ENCODE results near the gene SNX25.
"Not testable (repeated sequence)": the region's sequence is repeated elsewhere in the genome, so short reads cannot be mapped to it uniquely, and the experiment has no call there.

Gene SNX25

DNA sequence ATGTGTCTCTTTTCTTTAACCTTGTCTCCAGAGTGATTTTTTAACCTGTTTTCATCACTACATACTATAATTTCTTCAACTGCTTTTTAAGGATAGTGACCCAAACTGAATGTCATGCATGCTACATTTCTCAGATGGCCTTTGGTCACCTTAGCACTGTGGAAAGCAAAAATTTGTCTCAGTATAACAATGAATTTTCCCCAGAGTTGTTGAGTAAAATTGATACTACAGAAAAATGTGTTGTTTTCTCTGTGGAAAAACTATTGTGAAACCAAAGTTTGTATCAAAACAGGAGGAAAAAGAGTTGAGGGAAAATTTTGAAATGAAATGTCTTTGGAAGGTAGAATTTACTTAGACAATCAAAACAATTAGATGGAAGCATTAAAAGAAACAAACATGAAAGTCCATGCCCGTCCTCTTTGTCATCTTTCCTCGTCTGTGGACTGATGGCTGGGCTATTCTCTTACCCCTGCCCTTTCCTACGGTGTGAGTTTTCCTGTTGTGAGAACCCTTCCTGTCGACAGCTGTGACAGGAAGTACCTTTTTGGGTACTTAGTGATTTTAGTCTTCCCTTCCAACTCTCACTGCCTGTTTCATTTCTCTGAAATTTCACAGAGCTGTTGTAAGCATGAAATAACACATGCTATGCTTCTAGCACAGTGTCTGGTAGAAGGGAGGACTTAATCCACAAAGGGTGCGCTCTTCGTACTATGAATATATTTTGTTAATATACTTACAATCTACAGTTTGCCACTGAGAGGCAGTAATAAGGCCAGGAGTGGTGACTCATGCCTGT is 135.5 kb downstream of the SNX25 start:
- DNase-seq (ENCODE audit: low spot score): peak; percentile 74

DNA sequence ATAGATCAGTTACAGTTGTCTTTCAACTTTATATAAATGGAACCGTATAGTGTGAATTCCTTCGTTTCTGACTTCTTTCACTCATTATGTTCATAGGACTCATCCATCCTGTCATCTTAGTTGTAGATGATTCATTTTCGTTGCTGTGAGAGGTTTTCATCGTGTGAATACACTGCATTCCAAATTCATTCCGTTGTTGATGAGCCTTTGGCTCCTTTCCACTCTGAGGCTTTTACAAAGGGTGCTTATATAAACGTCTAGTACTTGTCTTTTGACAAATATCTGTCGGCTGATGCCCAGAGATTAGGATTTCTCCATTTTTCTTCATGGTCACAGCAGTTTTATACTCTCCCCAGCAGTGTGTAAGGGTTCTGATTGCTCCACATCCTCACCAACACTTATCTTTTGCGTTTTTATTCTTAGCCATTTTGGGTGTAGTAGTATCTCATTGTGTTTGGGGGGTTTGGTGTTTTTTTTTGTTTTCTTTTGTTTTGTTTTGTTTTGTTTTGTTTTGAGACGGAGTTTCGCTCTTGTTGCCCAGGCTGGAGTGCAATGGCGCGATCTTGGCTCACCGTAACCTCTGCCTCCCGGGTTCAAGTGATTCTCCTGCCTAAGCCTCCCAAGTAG is 137.7 kb downstream of the SNX25 start:
- no peak for DNase-seq (ENCODE audit: low spot score)

- no peak for DNase-seq (ENCODE audit: low spot score)
Measured at GRCh38 chr4:185351691-185352090, 142.3 kb downstream of the SNX25 start.

- DNase-seq (ENCODE audit: low spot score): no peak
Measured at GRCh38 chr4:185352202-185352601, 142.8 kb downstream of the SNX25 start.

DNA sequence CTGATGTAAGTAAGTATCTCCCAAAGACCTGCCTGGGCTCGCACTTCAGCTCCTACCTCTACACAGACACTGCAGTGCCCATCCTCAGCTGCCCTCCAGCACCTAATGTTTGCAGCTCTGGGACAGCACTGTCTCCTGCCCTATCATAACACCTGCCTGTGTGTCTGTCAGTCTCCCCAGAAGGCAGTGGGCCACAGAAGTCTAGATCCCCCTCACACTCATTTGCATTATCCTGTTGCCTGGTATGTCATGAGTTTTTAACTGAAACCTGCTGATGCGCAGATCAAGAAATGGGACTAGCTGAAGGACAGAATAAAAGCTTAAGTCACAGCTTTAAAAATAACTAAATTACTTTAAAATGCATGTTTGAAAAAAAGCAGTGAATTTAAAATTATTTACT is 143.3 kb downstream of the SNX25 start:
- DNase-seq (ENCODE audit: low spot score): no peak

DNA sequence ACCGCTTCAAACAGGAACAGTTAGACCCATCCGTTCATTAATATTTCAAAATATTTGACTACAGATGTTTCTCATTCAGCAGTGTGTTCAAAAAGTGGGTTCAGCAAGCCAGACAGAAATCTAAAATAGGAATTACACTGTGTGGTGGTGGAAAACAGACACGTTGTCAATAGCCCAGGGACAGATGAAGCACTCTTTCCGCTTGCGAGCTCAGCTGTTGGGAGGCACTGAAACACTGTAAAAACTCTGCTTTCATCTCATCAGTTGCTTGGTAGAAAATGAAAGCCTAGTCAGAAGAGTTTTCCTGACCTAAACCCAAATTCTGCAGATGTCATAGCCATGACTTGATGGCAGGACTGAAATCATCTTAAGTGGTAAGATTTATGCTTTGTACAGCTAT is 147.8 kb downstream of the SNX25 start:
- DNase-seq (ENCODE audit: low spot score): no peak

- DNase-seq (ENCODE audit: low spot score): no peak
Measured at GRCh38 chr4:185357733-185358440, 148.5 kb downstream of the SNX25 start.

DNA sequence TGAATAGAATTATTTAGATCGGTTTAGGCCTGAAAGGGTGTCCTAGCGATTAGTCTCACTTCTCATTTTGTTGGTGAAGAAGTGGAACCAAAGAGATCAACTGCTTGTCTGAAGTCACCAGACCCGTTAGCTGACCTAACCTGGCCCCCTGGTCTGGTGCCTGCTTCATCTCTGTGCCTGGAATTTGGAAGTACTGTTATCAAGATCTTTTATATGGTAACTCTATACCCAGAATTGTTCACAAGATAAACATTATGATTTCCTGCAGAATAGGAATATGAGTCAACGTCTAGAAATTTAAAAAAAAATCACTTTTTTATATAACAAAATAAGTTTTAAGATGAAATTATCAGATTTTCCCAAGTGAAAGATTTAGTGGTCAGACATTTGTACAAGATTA is 149.1 kb downstream of the SNX25 start:
- peak; percentile 26 for DNase-seq (ENCODE audit: low spot score)

DNA sequence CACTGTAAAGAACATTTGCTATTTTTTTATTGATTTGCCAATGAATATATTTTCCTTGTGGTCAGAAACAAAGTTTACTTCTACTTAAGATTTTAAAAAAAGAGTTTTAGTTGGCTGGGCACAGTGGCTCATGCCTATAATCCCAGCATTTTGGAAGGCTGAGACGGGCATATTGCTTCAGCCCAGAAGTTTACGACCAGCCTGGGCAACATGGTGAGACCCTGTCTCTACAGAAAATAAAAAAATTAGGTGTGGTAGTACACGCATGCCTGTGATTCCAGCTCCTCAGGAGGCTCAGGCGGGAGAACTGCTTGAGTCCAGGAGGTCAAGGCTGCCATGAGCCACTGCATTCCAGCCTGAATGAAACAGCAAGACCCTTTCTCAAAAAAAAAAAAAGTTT is 149.6 kb downstream of the SNX25 start:
- DNase-seq (ENCODE audit: low spot score): no peak

- no peak for DNase-seq (ENCODE audit: low spot score)
Measured at GRCh38 chr4:185359767-185360446, 150.5 kb downstream of the SNX25 start.

GRCh38 chr4:185361872-185362271 is 152.5 kb downstream of the SNX25 start:
- DNase-seq (ENCODE audit: low spot score): no peak

GRCh38 chr4:185362570-185362969 is 153.2 kb downstream of the SNX25 start:
- not testable (repeated sequence) for DNase-seq (ENCODE audit: low spot score)

DNA sequence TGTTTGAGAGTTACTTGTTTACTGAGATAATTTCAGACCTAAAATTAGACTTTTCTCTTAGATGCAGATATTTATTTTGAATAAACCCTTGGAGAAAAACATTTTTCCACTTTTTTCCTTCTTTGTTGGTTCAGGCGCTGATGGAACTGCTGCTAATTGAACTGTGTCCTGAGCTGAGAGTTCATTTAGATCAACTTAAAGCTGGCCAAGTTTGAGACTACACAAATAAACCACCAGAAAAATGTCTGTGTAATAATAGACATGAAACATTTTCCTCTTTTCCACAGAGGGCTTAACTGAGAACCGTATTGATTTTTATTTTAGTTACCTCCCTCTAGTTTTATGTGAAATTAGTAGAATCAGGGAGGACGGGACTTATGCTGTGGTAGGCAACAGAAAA is 153.9 kb downstream of the SNX25 start:
- DNase-seq (ENCODE audit: low spot score): no peak

- DNase-seq (ENCODE audit: low spot score): no peak
Measured at GRCh38 chr4:185364886-185365285, 155.5 kb downstream of the SNX25 start.

- no peak for DNase-seq (ENCODE audit: low spot score)
Measured at GRCh38 chr4:185369731-185370130, 160.3 kb downstream of the SNX25 start.

DNA sequence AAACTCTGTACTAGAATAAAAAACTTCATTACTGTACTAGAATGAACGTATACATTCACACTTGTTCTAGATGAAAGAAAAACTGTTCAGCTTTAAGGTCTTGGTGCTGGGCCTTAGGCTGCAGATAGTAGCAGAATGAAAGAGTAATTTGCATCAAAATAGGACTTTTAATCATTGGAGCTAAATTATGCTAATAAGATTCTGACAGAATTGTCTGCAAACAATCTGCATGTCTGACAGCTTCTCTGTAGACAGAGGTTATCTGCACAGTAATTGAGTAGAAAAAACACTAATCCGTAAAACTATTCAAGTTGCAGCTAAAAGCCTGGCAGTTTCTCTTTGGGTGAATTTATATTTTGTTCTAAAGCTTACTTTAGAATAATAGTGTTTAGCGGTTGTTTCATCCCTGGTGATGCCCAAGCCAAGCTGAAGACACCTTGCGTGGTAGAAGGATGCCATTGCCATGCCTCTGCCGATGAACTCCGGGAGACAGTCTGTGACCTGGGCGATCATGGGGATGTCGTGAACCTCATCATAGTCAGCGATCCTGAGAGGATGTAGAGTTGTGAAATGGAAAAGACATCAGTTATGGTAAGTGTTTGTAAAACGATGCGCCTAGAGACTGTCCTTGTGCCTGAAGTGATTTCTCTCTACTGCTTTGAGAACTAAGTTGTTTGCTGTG is 161.0 kb downstream of the SNX25 start:
- no peak for DNase-seq (ENCODE audit: low spot score)

DNA sequence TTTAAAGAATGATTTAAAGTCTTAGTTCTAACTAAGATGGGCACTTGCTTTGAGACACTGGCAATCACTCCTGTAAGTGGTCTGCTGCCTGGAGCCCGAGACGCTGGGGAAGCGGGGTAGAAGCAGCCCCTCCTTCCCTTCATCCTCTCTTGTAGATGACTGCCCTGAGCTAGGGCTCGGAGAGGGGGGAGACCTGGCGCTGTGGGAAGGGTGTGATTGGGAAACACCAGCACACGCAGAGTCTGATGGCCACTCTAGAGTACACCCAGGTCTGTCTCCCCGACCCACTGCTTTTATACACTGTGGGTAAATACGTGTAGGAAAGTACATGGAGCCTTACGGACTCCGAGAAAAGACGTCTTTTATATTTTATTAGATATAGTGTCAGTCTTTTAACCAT is 162.3 kb downstream of the SNX25 start:
- DNase-seq (ENCODE audit: low spot score): no peak

DNA sequence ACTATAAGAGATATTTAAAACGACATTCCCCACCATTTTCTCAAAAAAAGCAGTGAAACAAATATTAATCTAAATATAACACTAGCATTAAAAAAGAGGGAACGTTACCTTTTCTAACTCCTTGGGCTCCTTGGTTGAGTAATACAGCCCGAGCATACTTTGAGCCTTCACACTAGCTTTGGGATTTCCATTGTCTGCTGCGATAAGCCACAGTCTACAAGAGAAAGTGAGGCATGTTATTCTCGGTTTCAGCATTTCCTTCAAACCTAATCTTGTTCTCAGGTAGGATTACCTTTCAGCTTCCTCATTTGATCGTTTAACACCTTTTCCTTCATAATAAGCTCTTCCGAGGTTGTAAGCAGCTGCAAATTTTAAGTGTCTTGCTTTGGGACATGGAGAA is 164.6 kb downstream of the SNX25 start:
- DNase-seq (ENCODE audit: low spot score): no peak

DNA sequence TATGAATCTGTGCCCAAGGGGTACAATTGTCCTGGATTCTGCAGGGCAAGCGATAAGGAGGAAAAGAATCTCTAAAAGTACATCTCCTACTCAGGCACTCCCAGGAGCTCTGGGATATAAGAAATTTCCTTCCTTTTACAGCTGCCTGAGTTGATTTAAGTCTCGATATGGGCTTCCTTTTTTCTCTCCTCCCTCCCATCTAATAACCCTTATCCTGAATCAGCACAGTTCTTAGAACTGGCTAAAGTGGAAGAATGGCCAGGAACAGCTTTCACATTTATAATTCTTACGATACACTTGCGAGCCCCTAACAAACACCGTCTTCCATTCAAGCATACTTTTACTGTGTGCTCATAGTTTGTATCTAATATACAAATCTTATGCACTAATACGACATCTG is 165.2 kb downstream of the SNX25 start:
- no peak for DNase-seq (ENCODE audit: low spot score)

- DNase-seq (ENCODE audit: low spot score): no peak
Measured at GRCh38 chr4:185378264-185378663, 168.9 kb downstream of the SNX25 start.

DNA sequence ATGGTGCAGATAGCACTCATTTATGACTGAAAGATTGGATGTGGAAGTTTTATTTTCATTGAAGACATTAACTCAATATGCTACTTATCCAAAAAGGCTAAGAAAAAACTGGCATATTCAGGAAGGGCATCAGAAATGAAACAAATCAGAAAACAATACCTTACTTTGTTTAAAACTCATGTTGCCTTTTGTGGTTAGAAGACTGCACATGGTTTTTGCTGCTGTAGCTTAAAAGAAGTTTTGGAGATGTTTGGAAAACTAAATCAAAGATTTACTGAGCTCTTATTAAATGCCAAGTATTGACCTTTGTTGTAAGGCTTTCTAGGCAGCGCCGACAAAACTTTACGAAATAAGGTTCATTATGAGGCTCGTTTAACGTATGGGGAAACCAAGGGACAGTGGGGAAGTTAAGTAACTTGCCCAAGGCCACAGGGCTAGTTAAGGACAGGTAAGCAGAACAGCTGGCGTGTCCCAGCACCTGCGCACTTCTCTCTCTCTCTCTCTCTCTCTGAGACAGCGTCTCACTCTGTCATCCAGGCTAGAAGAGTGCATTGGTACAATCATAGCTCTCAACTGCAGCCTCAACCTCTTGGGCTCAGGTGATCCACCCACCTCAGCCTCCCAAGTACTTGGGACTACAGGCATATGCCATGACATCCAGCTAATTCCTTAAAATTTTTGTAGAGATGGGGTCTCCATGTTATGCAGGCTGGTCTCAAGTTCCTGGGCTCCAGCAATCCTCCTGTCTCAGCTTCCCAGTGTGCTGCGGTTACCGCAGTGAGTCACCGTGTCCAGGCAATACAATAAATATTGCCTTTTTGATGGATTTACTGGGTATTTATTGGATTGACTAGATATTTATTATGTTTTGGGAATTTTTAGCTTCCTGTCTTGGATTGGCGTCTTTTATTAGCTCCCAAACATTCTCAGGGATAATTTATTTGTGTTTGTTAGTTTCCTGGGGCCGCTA is 170.2 kb downstream of the SNX25 start:
- DNase-seq (ENCODE audit: low spot score): no peak

Data from kidney capillary endothelial cell (primary cell).